Measurements from ENCODE around the gene DAP3.
A peak's percentile ranks its signal among the peaks of the same experiment; 100 is the strongest.
"Not testable (repeated sequence)": the region's sequence is repeated elsewhere in the genome, so short reads cannot be mapped to it uniquely, and the experiment has no call there.

Gene DAP3

DNA sequence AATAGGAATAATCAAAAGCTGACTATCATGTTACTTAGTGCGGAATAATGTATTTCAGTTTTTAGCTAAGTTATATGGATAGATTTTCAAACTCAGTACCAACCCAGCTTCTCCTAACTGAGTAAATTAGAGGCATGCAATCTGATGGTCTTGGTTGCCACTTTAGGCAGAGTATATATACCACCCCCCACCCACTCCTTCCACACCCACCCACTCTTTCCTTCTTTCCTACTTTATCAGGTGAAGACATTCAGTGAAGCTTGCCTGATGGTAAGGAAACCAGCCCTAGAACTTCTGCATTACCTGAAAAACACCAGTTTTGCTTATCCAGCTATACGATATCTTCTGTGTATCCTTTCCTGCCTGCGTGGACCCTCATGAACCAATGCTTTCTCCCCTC is 36.3 kb downstream of the DAP3 start:
- DNase-seq, result no peak

DNA sequence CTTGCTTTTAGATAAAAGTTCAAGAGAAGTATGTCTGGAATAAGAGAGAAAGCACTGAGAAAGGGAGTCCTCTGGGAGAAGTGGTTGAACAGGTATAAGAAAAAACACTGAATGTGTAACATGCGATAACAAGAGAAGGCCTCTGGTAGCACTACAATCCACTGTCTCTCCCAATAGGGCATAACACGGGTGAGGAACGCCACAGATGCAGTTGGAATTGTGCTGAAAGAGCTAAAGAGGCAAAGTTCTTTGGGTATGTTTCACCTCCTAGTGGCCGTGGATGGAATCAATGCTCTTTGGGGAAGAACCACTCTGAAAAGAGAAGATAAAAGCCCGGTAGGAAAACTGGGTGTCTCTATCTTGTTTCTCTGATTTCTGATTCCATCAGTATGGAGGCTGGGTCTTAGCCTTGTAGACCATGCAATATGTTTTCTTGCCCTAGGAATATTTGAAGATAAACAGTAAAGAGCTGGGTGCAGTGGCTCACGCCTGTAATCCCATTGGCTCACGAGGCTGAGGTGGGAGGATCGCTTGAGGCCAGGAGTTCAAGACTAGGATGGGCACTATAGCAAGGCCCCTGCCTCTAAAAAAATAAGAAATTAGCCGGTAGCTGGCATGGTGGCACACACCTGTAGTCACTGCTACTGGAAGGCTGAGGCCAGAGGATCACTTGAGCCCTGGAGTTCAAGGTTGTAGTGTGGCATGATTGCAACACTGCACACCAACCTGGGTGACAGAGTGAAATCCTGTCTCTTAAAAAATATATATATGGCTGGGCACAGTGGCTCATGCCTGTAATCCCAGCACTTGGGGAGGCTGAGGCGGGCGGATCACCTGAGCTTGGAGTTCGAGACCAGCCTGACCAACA is 40.4 kb downstream of the DAP3 start:
- DNase-seq, result peak; percentile 14 to 25

DNA sequence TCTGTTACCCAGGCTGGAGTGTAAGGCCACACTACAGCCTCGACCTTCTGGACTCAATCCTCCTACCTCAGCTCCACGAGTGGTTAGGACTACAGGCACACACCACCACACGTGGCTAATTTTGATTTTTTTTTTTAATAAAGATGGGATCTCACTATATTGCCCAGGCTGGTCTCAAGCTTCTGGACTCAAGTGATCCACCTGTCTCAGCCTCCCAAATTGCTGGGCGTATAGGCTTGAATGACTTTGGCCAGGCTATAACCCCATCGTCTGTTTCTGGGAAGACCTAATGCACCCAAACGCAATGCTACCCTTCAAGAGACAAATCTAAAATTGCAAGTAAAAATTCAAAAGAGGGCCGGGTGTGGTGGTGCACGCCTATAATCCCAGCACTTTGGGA is 52.1 kb downstream of the DAP3 start:
- no peak for DNase-seq

DNA sequence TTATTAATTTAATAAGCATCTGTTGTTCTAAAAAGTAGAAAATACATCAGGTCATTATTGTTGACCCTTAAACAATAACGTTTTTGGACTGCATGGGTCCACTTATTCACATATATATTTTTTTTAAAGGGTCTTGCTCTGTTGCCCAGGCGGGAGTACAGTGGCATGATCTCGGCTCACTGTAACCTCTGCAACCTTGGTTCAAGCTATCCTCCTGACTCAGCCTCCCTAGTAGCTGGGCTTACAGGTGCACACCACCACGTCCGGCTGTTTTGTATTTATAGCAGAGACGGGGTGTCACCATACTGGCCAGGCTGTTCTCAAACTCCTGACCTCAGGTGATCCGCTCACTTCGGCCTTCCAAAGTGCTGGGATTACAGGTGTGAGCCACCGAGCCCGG is 53.0 kb downstream of the DAP3 start:
- DNase-seq, result no peak

DNA sequence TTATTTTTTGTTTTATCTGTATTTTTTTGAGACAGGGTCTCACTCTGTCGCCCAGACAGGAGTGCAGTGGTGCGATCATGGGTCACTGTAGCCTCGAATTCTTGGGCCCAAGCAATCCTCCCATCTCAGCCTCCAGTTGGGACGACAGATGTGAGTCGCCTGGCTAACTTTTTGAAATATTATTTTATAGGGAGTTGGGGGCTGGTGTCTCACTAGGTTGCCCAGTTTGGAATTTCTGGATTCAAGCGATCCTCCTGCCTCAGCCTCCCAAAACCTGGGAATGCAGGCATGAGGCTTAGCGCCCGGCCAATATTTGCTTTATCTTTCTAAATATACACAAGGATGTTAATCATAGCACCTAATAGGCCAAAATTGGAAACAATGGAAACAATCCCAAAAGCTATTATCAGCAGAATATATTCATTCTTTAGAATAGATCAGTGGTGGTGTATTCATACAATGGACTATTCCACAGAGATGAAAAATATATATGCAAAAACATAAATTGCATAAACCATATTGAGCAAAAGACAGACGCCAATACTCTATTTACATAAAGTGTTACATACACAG is 55.9 kb downstream of the DAP3 start:
- DNase-seq, result no peak

DNA sequence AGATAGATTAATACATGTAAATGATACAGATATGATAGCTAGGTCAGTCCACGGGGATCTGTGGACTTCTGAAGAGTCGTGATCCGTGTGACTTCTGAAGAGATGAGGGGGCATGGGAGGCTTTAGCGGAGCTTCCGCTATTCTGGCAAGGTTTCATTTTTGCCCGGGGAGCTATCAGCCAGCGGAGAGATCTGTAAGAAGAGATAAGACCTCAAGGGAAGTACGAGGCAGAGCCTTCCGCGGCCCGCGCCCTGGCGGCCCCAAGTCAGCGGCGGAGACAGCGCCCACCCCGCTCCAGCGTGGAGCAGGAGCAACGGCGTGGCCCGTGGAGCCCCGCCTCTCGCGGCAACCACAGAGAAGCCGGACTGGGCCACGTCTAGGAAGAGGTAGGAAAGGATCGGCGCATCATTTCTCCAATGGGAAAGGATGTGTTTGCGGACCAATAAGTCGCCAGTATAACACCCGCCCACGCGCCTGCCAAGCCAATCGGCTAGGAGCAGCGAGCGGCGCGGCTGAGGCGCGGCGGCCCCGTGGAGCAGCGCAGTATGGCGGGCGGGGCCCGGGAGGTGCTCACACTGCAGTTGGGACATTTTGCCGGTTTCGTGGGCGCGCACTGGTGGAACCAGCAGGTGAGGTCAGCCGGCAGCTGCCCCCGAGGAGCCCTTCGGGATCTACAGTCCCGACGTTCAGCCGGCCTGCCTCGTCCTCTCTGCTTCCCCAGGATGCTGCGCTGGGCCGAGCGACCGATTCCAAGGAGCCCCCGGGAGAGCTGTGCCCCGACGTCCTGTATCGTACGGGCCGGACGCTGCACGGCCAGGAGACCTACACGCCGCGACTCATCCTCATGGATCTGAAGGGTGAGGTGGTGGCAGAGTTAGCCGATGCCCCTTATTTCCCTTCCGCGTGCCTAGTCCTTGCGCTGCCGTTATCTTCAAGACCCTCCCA is 56.7 kb downstream of the DAP3 start:
- DNase-seq, result peak; percentile 96 to 97

DNA sequence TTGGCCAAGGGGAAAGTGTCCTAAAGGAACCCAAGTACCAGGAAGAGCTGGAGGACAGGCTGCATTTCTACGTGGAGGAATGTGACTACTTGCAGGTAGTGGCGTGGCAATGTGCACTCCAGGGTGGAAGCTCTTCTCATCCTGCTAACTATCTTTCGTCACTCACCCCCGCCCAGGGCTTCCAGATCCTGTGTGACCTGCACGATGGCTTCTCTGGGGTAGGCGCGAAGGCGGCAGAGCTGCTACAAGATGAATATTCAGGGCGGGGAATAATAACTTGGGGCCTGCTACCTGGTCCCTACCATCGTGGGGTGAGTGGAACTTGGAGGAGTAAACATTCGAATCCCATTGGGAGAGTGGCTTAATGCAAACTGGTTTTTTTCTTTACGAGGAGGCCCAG is 58.7 kb downstream of the DAP3 start:
- not testable (repeated sequence) for DNase-seq

DNA sequence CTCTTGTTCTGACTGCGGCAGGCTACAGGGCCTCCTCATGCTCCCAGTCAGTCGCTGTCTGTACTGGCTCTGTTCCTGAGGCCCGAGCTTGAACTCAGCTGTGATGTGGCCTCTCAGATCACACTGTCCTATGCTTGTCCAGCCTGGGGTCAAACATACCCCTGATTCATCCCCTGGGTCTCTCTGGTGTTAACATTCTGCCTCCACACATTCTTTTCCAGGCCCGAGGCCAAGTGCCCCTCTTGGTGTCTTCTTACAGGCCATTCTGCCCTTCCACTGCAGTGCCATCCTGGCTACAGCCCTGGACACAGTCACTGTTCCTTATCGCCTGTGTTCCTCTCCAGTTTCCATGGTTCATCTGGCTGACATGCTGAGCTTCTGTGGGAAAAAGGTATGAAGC is 59.2 kb downstream of the DAP3 start:
- DNase-seq, result not testable (repeated sequence)

DNA sequence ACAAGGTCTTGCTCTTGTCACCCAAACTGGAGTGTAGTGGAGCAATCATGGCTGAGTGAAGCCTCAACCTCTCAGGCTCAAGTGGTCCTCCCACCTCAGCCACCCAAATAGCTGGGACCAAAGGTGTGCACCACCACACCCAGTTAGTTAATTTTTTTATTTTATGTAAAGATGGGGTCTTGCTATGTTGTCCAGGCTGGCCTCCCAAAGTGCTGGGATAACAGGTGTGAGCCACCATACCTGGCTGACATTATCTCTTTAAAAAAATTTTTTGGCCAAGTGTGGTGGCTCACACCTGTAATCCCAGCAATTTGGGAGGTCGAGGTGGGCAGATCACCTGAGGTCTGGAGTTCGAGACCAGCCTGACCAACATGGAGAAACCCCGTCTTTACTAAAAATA is 70.1 kb downstream of the DAP3 start:
- DNase-seq, result not testable (repeated sequence)

DNA sequence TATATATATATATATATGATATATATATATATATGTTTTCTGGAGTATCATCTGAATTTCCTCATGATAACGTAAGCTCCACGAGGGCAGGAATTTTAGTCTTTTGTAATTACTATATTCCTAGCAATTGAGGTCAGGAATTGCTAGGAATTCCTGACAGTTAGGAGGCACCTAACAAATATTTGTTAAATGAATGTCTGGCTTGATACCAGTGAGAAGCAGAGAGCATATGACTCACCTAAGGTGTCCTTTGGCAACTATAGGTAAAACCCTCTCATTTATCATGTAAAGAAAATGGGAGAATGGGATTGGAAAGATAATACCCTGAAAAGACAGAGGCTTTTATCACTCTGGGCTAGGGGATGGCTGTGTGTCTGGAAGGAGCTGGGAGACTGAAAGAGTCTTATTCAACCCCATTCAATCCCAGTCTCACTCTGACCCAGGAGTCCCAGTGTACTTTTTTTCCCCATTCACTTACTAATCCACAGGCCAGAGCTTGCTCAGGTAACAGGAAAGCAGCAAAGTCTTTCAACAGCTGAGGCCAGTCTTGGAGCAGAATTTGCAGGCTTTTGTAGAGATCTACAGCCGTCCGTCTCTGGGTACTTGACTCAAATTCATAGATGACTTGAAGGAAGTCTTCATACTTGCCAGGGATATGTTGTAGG is 71.2 kb downstream of the DAP3 start:
- DNase-seq, result no peak

DNA sequence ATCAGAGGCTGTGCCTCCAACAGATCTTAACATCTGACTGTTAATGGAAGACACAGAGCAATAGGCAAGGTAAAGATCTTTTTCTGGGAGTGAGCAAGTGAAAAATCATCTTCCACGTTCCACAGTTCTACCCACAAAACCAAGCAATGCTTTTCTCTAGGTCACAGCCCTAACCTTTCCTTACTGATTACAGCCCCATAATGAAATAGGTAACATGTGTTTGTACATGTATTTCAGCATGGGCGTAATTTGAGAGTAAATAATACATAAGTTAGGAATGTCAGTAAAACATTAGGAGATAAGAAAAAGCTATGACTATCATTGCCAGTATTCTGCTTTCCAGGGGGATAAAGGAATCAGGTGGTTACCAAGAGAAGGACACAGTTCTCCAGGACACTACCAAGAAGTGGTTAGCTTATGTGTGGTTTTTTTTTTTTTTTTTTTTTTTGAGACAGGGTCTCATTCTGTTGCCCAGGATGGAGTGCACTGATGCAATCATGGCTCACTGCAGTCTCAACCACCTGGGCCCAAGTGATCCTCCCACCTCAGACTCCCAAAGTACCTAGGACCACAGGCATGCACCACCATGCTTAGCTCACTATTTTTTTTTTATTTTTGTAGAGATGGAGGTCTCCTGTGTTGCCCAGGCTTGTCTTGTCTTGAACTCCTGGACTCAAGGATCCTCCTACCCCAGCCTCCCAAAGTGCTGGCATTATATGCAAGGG is 72.0 kb downstream of the DAP3 start:
- DNase-seq, result no peak

DNA sequence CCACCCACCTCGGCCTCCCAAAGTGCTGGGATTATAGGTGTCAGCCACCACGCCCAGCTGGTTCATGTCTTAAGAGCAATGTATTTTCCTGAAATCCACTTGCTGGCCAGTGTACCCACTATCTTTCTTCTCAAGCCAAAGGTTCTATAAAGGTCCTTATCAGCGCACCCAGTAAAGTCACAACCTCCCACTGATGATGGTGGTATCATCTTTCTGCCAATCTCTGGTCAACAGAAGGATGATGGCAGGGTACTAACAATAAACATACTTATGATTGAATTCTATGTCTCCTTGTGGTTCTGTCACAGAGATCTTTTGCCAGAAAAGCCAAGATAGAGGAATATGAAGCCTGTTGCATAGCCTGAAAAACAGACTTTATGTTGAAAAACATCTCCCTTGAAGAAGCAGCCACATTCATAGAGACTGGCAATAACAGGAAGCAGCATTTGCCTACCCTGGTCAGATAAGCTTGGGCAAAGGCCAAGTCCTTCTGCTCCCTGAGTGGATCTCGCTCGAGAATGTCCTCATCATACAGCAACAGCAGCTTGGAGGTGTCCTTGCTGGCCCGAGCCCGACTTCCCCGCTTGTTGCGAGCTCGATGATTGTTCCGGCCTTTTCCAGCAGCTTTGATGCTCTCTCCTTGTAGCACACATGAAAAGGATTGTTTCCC is 73.0 kb downstream of the DAP3 start:
- no peak for DNase-seq

DNA sequence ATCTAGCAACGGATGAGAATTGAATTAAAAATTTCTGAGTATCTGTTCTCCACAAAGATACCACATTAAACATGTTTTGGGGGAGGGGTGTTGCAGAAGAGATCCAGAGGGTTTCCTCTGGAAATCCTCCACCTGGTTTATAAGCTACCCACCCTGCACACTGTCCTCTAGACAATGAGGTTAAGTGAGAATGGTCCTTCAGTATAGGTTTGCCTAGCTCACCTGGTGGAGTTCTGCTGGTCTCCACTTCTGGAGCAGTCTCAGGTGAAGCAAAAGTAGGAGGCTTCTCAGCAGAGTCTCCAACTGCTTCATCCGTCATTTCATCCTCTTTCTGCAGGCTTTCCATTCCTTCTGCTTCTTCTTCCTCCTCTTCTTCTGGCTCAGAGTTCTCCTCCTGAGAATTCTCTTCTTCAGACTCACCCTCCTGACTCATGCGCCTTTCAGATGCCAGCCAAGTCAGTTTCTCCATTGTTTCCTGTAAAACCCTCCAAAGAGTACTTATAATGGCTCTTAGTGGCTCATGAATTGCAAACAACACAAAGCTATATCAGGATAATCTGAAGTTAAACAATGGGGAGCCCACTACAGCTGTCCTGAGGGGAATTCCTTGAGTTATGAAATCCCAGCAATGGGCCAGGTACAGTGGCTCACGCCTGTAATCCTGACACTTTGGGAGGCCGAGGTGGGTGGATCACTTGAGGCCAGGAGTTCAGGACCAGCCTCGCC is 74.4 kb downstream of the DAP3 start:
- not testable (repeated sequence) for DNase-seq

DNA sequence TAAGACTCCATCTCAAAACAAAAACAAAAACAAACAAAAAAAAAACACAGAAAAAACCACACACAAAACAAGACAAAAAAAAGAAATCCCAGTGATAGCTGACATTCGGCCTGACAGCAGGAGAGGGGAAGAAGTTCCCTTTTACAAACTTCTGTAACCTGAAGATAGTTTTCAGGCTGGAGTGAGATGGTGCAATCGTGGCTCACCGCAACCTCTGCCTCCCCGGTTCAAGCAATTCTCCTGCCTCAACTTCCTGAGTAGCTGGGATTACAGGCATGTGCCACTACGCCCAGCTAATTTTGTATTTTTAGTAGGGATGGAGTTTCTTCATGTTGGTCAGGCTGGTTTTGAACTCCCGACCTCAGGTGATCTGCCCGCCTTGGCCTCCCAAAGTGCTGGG is 75.1 kb downstream of the DAP3 start:
- DNase-seq, result not testable (repeated sequence)

DNA sequence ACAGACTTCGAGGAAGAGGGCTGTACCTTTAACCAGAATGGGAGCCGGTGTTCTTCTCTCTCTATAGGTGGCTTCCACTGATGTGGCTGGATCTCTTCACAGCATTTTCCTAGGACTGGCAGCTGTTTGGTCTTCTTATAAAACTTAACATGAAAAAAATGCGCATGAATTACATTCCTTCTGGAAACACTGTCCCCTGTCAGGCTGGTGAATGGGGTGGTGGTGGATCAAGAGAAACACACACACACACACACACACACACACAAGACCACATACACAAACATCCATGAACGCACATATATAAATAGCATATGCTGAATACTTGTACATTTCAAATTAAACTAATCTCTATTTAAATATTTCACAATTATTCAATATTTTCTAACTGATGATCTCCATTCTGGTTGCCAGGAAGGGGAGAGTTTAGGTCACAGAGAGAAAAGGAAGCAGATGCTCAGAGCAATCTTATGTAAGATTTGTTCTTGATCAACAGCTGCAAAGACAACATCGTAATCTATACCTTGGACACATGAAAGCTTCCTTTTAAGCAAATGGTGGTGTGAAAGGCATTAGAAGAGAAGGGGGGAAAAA is 78.6 kb downstream of the DAP3 start:
- DNase-seq, result not testable (repeated sequence)

DNA sequence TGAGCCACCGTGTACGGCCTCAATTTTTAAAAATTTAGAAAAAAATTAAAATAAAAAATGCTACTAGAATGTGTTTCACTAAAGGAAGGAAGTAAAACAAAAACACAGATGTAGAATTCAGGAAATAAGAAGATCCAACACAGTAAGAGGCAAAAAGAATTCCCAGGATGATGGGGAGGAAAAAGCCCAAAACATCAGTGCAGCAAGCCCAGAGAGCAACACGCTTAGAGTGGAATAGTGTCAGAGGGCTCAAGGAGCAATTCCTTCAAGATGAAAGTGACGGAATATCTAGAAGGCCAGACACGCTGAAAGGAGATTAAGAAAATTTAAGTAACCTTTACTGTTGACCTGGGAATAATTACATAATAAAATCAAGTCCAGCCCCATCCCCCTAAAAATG is 80.4 kb downstream of the DAP3 start:
- no peak for DNase-seq

DNA sequence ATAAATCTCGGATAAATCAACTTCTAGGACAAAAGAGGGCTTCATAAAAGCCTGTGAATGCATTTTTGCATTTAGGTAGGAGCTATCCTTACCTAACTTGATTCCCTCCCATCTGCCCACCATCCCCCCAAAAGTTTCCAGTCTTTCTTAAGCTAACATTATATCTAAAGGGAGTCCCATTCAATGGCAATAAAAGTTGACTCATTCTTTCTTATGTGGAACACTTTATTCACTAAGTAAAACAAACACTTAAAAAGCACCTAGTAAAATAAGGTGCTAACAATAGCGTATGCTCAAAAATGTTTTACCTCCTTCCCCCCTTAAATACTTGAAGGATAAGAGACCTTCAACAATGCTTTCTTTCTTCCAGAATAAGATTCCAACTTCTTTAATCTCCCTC is 84.3 kb downstream of the DAP3 start:
- DNase-seq, result no peak

DNA sequence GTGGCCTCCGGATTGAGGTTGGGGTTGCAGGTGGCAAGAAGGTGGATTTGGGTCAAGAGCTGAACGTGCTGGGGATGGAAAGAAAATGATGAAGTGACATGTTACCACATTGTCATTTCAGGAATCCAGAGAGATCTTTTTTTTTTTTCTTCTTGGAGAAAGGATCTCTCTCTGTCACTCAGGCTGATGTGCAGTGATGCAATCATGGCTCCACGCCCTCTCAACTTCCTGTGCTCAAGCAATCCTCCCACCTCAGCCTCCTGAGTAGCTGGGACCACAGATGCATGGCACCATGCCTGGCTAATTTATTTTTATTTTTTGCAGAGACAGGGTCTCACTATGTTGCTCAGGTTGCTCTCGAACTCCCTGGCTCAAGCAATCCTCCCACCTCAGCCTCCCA is 87.5 kb downstream of the DAP3 start:
- DNase-seq, result no peak

DNA sequence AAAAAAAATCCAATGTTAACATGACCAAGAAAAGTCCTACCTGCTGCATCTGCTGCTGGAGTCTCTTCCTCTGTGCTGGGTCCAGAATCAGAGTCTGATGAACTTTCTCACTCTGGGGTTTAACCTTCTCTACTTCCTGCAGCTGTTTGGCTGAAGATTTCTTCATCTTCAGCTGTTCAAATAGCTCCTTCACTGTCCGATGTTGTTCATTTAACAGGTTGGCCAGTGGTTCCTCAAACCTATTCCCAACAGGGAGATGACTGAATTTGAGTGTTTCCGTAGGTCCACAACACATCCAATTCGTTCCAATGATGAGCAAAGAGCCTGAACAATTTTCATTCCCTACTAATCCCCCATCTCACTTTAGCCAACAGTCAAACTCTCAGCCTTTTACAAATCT is 88.7 kb downstream of the DAP3 start:
- DNase-seq, result no peak

All from activated CD4-positive, alpha-beta T cell treated with anti-CD3 and anti-CD28 coated beads, Interleukin-2, amount 50 U/mL, for 4 hours (primary cell).